AG10803 (cell line): ENCODE results near the gene TENM3.
A peak's percentile ranks its signal among the peaks of the same experiment; 100 is the strongest.

Source experiments
- DNase-seq: peaks from one replicate; pipeline ENCODE4 v3.0.0; 2010; ENCODE audit warnings: low read depth
- H3K4me3 ChIP-seq: 2 replicates; pipeline ENCODE4 v1.5.1; 2011; ENCODE audit warnings: mild to moderate bottlenecking, low read length, control low read depth
- TF ChIP-seq, protein P1 (sequence below): conservative IDR thresholded peaks from 2 replicates; pipeline ENCODE4 v1.5.1; 2011; ENCODE audit warnings: mild to moderate bottlenecking, low read length, control low read depth, inconsistent platforms

TENM3 gene

DNA sequence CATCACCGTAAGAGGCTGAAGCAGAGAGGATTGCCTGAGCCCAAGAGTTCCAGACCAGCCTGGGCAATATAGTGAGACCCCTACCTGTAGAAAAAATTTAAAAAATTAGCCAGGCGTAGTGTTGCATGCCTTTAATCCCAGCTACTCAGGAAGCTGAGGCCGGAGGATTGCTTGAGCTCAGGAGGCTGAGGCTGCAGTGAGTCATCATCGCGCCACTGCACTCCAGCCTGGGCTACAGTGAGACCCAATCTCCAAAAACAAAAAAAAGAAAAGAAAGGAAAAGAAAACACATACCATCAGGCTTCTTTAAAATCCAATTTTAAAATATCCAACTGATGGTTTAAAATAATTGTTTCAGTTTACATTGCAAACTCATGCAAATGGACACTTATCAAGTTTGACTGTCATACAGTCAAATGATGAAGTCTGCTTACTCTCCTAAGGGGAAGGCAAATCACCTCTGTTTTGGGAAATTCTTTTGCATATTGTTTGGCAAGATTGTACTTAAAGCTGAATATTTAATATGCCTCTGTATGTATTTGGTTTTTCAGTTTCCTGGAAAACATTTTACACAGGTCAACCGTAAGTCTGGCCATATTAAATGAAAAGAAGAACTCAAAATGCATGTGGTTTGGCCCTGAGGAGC, 23.7 kb upstream of the TENM3 start:
- no peak for DNase-seq
- no peak overlapping the region for H3K4me3 ChIP-seq
- TF ChIP-seq, protein P1, sequence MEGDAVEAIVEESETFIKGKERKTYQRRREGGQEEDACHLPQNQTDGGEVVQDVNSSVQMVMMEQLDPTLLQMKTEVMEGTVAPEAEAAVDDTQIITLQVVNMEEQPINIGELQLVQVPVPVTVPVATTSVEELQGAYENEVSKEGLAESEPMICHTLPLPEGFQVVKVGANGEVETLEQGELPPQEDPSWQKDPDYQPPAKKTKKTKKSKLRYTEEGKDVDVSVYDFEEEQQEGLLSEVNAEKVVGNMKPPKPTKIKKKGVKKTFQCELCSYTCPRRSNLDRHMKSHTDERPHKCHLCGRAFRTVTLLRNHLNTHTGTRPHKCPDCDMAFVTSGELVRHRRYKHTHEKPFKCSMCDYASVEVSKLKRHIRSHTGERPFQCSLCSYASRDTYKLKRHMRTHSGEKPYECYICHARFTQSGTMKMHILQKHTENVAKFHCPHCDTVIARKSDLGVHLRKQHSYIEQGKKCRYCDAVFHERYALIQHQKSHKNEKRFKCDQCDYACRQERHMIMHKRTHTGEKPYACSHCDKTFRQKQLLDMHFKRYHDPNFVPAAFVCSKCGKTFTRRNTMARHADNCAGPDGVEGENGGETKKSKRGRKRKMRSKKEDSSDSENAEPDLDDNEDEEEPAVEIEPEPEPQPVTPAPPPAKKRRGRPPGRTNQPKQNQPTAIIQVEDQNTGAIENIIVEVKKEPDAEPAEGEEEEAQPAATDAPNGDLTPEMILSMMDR, result no peak

DNA sequence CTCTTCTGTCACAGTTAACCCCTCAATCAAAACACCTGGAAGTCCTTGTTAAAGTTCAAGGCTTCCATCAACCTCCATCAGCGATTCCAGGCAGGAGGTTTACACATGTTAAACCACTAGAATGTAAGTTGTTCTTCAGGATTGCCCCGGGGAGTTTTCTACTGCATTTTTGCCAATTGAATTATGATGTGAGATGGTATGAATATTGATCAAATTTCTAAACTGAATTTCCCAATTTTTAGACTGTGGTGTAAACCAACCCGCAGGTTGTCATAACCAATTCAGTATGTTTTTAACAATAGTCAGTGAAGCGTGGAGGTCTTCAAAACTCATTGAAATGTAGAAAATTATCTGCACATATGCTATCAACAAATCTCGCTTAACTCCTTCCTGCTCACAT, 21.2 kb upstream of the TENM3 start:
- DNase-seq, result peak; percentile 50
- H3K4me3 ChIP-seq, result no peak overlapping the region
- TF ChIP-seq, protein P1, result no peak

DNA sequence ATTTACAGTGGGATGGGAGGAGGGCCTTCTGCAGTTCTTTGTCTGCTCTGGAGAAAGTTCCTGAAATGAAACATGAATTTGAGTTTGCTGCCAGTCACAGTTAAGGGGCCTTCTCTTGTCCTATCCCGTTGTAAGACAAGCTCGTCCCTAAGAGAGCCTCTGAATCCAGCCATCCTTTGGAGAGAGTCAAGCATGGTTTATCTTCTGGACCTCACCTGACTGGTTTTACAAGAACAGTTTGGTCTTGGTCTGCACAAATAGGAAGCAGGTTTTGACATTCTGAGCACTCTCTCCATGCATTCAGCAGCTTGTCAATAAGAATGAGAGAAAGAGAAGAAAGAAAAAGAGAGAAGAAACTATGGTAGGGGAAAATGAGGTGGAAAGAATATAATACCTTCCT, 20.4 kb upstream of the TENM3 start:
- no peak for DNase-seq
- TF ChIP-seq, protein P1, result no peak
- H3K4me3 ChIP-seq, result no peak overlapping the region

DNA sequence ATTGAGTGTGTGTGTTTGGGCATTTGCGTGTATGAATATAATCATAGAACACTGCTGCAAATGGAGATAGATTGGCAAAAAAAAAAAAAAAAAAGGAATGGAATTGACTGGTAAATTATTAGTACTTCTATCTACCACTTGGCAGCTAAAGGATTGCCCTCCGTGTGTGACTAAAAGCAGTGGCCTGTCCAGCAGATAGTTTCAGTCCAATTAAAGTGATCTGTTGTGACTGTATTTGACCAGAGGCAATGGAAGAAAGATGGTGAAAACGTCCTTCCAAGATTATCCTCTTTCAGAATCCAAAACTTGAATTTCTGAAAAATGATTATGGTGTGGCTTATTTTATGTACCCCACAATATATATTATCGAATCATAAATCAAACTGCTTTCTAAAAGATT, 19.5 kb upstream of the TENM3 start:
- H3K4me3 ChIP-seq, result no peak overlapping the region
- TF ChIP-seq, protein P1, result no peak

DNA sequence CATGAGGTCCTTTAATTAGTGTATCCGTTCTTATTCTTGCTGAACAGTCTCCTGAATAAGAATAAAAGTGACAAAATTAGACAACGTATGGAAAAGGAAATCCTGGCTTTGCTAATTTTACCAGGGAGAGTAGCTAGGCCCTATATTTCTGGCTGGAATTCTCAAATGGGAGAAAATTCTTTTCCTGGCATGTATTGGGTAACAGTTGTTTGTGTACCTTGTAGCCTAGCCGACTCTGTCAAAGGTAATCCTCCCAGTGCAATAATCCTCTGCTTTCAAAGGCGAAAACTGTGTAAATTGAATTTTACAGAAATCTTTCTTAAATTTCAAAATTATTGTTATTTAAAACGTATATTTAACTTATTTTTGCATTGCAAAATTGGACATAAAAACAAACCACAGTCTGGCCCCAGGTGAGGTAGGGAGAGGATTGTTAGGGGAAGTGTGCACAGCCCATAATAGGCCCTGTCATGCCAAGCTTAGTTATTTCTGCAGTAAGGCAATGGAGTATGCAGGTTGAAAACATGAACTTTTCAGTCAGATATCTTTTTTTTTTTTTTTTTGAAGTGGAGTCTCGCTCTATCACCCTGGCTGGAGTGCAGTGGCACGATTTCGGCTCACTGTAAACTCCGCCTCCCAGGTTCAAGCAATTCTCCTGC, 18.9 kb upstream of the TENM3 start:
- no peak for DNase-seq
- H3K4me3 ChIP-seq, result no peak overlapping the region
- TF ChIP-seq, protein P1, result no peak

More for the DNA sequence above, 19.5 kb upstream of the TENM3 start:
- DNase-seq, result no peak

DNA sequence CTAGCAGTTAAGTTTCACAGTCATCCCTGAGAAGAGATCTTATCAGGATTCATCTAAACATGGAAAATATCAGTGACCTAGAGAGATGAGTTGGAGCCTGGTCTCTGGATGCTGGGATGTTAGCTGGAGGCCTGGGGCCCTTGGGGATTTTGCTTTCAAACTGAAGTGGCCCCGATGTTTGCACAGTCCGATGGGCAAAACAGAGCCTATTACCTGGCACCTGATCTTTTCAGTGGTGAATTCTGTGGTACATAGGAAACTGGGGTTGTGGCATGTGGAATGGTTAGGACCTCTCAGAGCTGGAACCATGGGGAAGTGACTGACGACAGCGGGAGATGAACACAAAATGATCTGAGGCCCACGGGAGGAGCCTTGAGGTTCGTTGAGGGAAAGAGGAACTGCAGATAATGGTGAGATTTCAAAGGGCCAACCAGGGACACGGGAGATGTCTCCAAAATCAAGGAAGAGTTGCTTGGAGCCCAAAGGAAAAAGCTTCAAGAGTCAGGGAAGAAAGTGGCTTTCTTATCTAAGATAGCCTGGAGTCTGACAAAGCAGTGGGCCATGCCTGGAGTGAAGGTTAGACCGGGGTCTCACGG, 17.8 kb upstream of the TENM3 start:
- H3K4me3 ChIP-seq, result no peak overlapping the region
- TF ChIP-seq, protein P1, result no peak
- no peak for DNase-seq

DNA sequence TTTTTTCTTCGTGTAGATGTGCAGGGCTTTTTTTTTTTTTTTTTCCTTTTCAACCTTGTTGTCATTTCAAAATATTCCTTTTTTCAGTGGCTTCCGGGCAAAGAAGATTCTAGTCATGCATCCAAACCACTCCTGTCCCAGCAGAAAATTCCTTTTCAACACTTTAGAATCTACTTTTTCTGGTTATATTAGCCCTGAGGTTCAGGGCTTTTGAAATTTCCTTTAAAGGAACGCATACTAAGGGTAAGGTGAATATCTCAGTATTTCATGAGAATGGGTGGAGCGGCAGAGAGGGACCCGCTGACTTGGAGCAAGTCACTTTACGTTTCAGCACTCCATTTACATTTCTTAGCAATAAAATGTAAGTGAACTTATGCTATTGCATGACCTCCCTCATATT, 15.6 kb upstream of the TENM3 start:
- no peak overlapping the region for H3K4me3 ChIP-seq
- no peak for DNase-seq
- TF ChIP-seq, protein P1, result no peak
